ENCODE data around the gene DNAL1. TPM values are rescaled to one million over a fixed set of nuclear protein-coding genes. Genes with fewer than 3 reads are reported as not detected.

The DNAL1 gene
- total and polyA plus RNA-seq, 10 of the 15 experiments (the other 5 are each of a cell fraction or from before 2014, with no cell fraction given): 2.4 to 18.2 (median 7.4) TPM

DNA sequence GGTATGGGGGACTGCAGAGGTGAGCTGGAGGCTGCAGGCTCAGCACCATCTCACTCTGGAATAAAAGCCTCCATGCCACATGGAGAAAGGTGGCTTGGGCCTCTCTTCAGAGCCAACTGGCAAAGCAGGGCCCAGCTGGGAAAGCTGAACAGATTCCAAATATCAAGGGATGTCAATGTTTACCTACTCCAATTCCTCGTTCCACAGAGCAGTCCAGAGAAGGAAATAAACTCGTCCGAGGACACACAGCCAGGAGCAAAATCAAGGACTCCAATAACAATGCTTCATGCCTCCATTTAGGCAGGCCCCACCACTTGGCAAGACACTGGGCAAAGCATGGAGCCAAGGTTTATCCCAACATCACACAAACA lies 105.7 kb downstream of the DNAL1 start:
- 96% methylated on average over 3 of the region's 3 CpGs for WGBS (ENCODE audit: insufficient coverage, insufficient replicate concordance, low lambda C conversion rate, missing lambda C conversion rate)
- no peaks in the 10 kb centered on the region for H3K27me3 ChIP-seq (replicated peaks in 1 of 2; ENCODE audit: control insufficient read depth in 2 of 2, insufficient read depth in 2 of 2, low read length in 1 of 2)
- POLR2A ChIA-PET: interaction anchor here (0.5 to 7.3 kb wide), 4 partner anchors 7 to 55 kb away, joined by 3 to 54 read pairs (median 3); no protein-coding TSS in a partner anchor
- in situ Hi-C loops (cut with MboI) (loop anchor here (25.0 kb wide), 2 partner anchors 1512 to 1787 kb away; no protein-coding TSS in a partner anchor), intact Hi-C loops (cut with micrococcal nuclease; ENCODE audit: unreplicated experiment) (loop anchor here (5.0 kb wide), 1 partner anchor 37 kb away; no protein-coding TSS in a partner anchor)
- DNase-seq (ENCODE audit: low read depth, low spot score): no peak
- TF ChIP-seq POU2F2 (IDR thresholded peaks at IDR 0.05; ENCODE audit: borderline replicate concordance, low read depth, low read length) (no peak), CEBPB (IDR thresholded peaks at IDR 0.05; ENCODE audit: borderline replicate concordance in 1 of 2, low read depth in 2 of 2, low read length in 2 of 2) (no peak), POLR2A (IDR thresholded peaks at IDR 0.05; ENCODE audit: low read depth, low read length) (peak; percentile 16; the same call in 1 of the 2 replicates), IKZF2 (IDR thresholded peaks at IDR 0.05) (no peak)
- TF ChIP-seq, protein P1, sequence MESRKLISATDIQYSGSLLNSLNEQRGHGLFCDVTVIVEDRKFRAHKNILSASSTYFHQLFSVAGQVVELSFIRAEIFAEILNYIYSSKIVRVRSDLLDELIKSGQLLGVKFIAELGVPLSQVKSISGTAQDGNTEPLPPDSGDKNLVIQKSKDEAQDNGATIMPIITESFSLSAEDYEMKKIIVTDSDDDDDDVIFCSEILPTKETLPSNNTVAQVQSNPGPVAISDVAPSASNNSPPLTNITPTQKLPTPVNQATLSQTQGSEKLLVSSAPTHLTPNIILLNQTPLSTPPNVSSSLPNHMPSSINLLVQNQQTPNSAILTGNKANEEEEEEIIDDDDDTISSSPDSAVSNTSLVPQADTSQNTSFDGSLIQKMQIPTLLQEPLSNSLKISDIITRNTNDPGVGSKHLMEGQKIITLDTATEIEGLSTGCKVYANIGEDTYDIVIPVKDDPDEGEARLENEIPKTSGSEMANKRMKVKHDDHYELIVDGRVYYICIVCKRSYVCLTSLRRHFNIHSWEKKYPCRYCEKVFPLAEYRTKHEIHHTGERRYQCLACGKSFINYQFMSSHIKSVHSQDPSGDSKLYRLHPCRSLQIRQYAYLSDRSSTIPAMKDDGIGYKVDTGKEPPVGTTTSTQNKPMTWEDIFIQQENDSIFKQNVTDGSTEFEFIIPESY (IDR thresholded peaks at IDR 0.05): no peak
- RAD21 ChIA-PET (ENCODE audit: unreplicated experiment): interaction anchor here (1.5 to 25.6 kb wide), 2 partner anchors 26 to 80 kb away, joined by 3 to 710 read pairs; no protein-coding TSS in a partner anchor
- SMC1A ChIA-PET (ENCODE audit: uncharacterized antibody, unreplicated experiment): interaction anchor here (0.7 to 14.6 kb wide), 6 partner anchors 19 to 77 kb away, joined by 3 to 214 read pairs (median 6); no protein-coding TSS in a partner anchor
- H3K36me3 ChIP-seq (ENCODE audit: control insufficient read depth in 2 of 2, insufficient read depth in 2 of 2, low read length in 1 of 2): peaks cover 10 to 16% of the 10 kb centered on the region in 2 experiments
- H2AFZ ChIP-seq (ENCODE audit: control insufficient read depth, low read depth, low read length): no peak overlapping the region
- BruUV-seq (replicated peaks): no TSS peak
- H3K4me3 ChIP-seq: no peak overlapping the region
- H3K27ac ChIP-seq (ENCODE audit: control insufficient read depth, insufficient read depth): no peak overlapping the region
- no peaks in the 10 kb centered on the region for H3K9me3 ChIP-seq (replicated peaks; ENCODE audit: control insufficient read depth, insufficient read depth, low read length)
- H3K4me2 ChIP-seq (ENCODE audit: control insufficient read depth, insufficient read depth): 0 out of 2 replicates have a peak overlapping the region, but pooled peaks have one; percentile 100
- peaks cover 38% of the 10 kb centered on the region for H4K20me1 ChIP-seq (ENCODE audit: control insufficient read depth, insufficient read depth)
- peaks cover 84% of the 10 kb centered on the region for H3K4me1 ChIP-seq (ENCODE audit: control insufficient read depth, insufficient read depth, low read length)
- ATAC-seq: no peak
- H3K9ac ChIP-seq (ENCODE audit: control insufficient read depth, insufficient read depth, low read length): no peak overlapping the region
- CTCF ChIA-PET: interaction anchor here (0.6 to 21.0 kb wide), 3 partner anchors 20 to 73 kb away, joined by 3 to 288 read pairs (median 8); no protein-coding TSS in a partner anchor
- H3K79me2 ChIP-seq (ENCODE audit: control insufficient read depth, insufficient read depth, low read length): peaks cover 100% of the 10 kb centered on the region
- no peak for FAIRE-seq

Measured in GM12878 (cell line).